HepG2 (cell line): ENCODE data around the gene ETFRF1. TPM values are rescaled to one million over a fixed set of nuclear protein-coding genes. Genes with fewer than 3 reads are reported as not detected.

Experiments used
- ATAC-seq: fragments of 200-7000 bp; cut with Tn5 transposase; 3 replicates; pipeline ENCODE4 v1.9.1; 2020; ENCODE audit warnings: mild to moderate bottlenecking, moderate library complexity
- BruUV-seq: library from RNA; stranded (reverse); fragments of 400-500 nt; replicated peaks from 2 replicates; lab custom pipeline; 2021; lab: Mats Ljungman, UMichigan
- CTCF ChIA-PET: fragments of 300-600 bp; formaldehyde crosslinking; extraction: SDS; loops from one replicate; lab custom pipeline; 2021; ENCODE audit warnings: low total read pairs, inconsistent platforms, low intra/inter-chr PET ratio; lab: Yijun Ruan, JAX
- POLR2A ChIA-PET: fragments of 350-600 bp; sonication (Branson Sonifier 250); formaldehyde crosslinking; loops from one replicate; lab custom pipeline; 2020; ENCODE audit warnings: antibody characterized with exemption, inconsistent platforms; lab: Yijun Ruan, JAX
- DNase-seq: peaks from one replicate; pipeline ENCODE4 v3.0.0-alpha.2; 2015; ENCODE audit warnings: low spot score
- FAIRE-seq: peaks from 3 replicates; lab custom pipeline; 2011; peaks lifted over from hg19 to GRCh38; lab: Jason Lieb, UNC
- H2AFZ ChIP-seq: one replicate; pipeline ENCODE4 v1.6.1; 2011; ENCODE audit warnings: low read length, inconsistent platforms
- H3K27ac ChIP-seq: fragments of 300-600 bp; 3 replicates; pipeline ENCODE4 v1.8.0; 2011; ENCODE audit warnings: mixed run types, mild to moderate bottlenecking, mixed read lengths, low read length, inconsistent platforms; ENCODE audit not compliant: insufficient read depth; ENCODE audit errors: extremely low read length
- H3K27me3 ChIP-seq, 2 experiments: fragments of 200-600 bp in 1 of 2; 2 replicates in 1 of 2; 3 replicates in 1 of 2; pipeline versions ENCODE4 v1.6.0 to v1.8.0; 2011; ENCODE audit warnings: low read length in 2 of 2, mild to moderate bottlenecking in 2 of 2, moderate library complexity in 2 of 2, inconsistent platforms in 1 of 2; ENCODE audit not compliant: insufficient read depth in 2 of 2, control insufficient read depth in 1 of 2
- H3K36me3 ChIP-seq, 2 experiments: fragments of 200-600 bp in 1 of 2; replicated peaks in 1 of 2; 2 replicates in 1 of 2; 3 replicates in 1 of 2; pipeline versions ENCODE4 v1.5.1 to v1.8.0; 2011; ENCODE audit warnings: low read length in 2 of 2, inconsistent platforms in 1 of 2; ENCODE audit not compliant: insufficient read depth in 2 of 2, control insufficient read depth in 1 of 2
- H3K4me1 ChIP-seq: 2 replicates; pipeline ENCODE4 v1.5.1; 2012; ENCODE audit warnings: low read length, inconsistent platforms; ENCODE audit not compliant: insufficient read depth
- H3K4me2 ChIP-seq: 2 replicates; pipeline ENCODE4 v1.6.0; 2011; ENCODE audit warnings: low read depth, low read length, inconsistent platforms
- H3K4me3 ChIP-seq, 3 experiments: fragments of 200-600 bp in 1 of 3; sonication (generic), shearing (Covaris generic) in 1 of 3; replicated peaks in 1 of 3; 2 replicates each; pipeline ENCODE4 v1.5.1; 2011 to 2016; ENCODE audit warnings: low read length in 3 of 3, inconsistent platforms in 2 of 3, low read depth in 2 of 3, mild to moderate bottlenecking in 2 of 3, control low read depth in 1 of 3, mixed read lengths in 1 of 3; ENCODE audit not compliant: insufficient read depth in 1 of 3
- H3K79me2 ChIP-seq: one replicate; pipeline ENCODE4 v1.6.1; 2011; ENCODE audit warnings: low read length, inconsistent platforms; ENCODE audit not compliant: insufficient read depth
- H3K9ac ChIP-seq: 2 replicates; pipeline ENCODE4 v1.6.0; 2011; ENCODE audit warnings: mild to moderate bottlenecking, low read depth, low read length, inconsistent platforms; ENCODE audit not compliant: insufficient read depth
- H3K9me3 ChIP-seq: 2 replicates; pipeline ENCODE4 v1.5.1; 2012; ENCODE audit warnings: mild to moderate bottlenecking, low read length
- H4K20me1 ChIP-seq: 2 replicates; pipeline ENCODE4 v1.6.0; 2011; ENCODE audit warnings: inconsistent platforms, mild to moderate bottlenecking, low read length, moderate library complexity; ENCODE audit not compliant: insufficient read depth
- PHF5A ChIP-seq: IDR thresholded peaks from one replicate; pipeline ENCODE4 v1.6.1; 2018; ENCODE audit warnings: low read depth, missing genetic modification reagents; ENCODE audit not compliant: unreplicated experiment
- SMC3 ChIP-seq: IDR thresholded peaks from 2 replicates; pipeline ENCODE4 v1.6.1; 2011; ENCODE audit warnings: low read length, improper control_type of control experiment
- STAG1 ChIP-seq: sonication (generic); formaldehyde crosslinking; IDR thresholded peaks from 2 replicates; pipeline ENCODE4 v1.4.0; 2020; ENCODE audit warnings: missing genetic modification reagents
- WGBS: methylation state at CpG from one replicate; pipeline ENCODE4 v1.1.6; 2017; ENCODE audit warnings: low lambda C conversion rate; 5-methylcytosine and 5-hydroxymethylcytosine counted together
- in situ Hi-C: cut with HindIII; loops from 2 replicates; pipeline ENCODE4 v1.10.0; 2017; ENCODE audit warnings: low pct_unique_long_range_greater_than_20kb; ENCODE audit not compliant: extremely low pct_ligation_motif_present
- intact Hi-C: fragments of 100-400 bp; cut with micrococcal nuclease; formaldehyde crosslinking; loops from one replicate; pipeline ENCODE4 v1.10.0; 2022; ENCODE audit not compliant: unreplicated experiment
- polyA plus RNA-seq, 8 experiments: library from polyadenylated mRNA; depleted of rRNA in 3 of 8; stranded (reverse) in 7 of 8; unstranded in 1 of 8; fragments of >200 nt; fragmentation: Illumina TruSeq in 4 of 8; extraction: Trizol in 4 of 8; gene quantifications; 2 replicates each; pipeline versions ENCODE4 v1.2.1 to v1.2.3, GENCODE V29; 2011 to 2016; ENCODE audit warnings: low read depth in 4 of 8, missing spikeins in 1 of 8, mixed read lengths in 1 of 8; ENCODE audit not compliant: insufficient read depth in 1 of 8
- total RNA-seq, 5 experiments: library from RNA; depleted of rRNA; stranded (reverse); fragments of >200 nt; fragmentation: Illumina TruSeq; extraction: Trizol; gene quantifications; 2 replicates each; pipeline ENCODE4 v1.2.3, GENCODE V29; 2016; ENCODE audit warnings: low read depth in 1 of 5
- TF ChIP-seq, protein P1 (sequence below): sonication (generic); formaldehyde crosslinking; IDR thresholded peaks from 2 replicates; pipeline ENCODE4 v1.5.0; 2020; ENCODE audit warnings: mild to moderate bottlenecking, missing genetic modification reagents, moderate library complexity
- TF ChIP-seq, protein P2 (sequence below): sonication (generic); formaldehyde crosslinking; IDR thresholded peaks from 2 replicates; pipeline ENCODE4 v1.8.1; 2023; ENCODE audit warnings: missing genetic modification reagents, mild to moderate bottlenecking, borderline replicate concordance

ETFRF1 gene
- total and polyA plus RNA-seq, 2 of the 13 experiments (the other 11 are each of a cell fraction or from before 2014, with no cell fraction given): 6.8 to 7.0 TPM

DNA sequence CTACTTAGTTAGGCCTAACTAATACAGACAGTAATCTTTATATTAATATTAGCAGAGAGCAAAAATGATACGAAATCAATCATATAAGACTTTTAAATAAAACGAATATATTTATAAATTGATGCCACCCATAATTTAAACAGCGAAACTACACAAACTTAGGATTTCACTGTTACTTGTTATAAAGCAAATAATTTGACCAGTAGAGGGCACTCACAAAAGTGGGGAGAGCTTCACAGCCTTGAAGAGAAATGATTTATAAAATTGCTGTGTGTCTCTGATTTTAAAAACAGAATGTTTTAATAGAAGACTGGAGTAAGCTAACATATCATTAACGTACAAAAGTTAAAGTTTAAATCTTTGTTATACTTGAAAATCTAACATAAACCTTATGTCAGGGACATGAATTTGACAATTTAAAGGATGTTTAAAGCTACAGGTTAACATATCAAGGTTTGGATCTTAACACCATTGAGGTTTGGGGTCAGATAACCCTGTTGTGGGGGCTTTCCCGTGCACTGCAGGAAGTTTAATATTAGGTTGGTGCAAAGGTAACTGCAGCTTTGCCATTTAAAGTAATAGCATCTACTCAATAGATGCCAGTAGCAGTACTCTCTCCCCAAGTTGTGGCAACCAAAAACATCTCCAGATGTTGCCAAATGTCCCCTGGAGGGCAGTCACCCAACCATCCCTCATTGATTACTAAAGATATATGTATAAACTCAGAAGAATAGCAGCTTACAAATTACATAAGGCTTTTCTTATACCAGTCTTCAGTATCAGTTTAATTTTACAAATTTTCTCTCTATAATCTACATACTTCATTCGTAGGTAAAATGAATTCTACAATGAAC lies 46.4 kb downstream of the ETFRF1 start:
- no peak overlapping the region for H3K4me2 ChIP-seq
- no peak overlapping the region for H3K9ac ChIP-seq
- POLR2A ChIA-PET: interaction anchor here (0.9 kb wide), 1 partner anchor 10 kb away, joined by 3 read pairs; the partner anchor contains the start of gene KRAS
- in situ Hi-C loops (no loop called here), intact Hi-C loops (loop anchor here (1.0 kb wide), 1 partner anchor 146 kb away; no protein-coding TSS in a partner anchor)
- H3K36me3 ChIP-seq: peaks cover 1 to 13% of the 10 kb centered on the region in 2 experiments; a peak in 4 of 5 replicates
- CTCF ChIA-PET: no interaction called here
- no peak for TF ChIP-seq PHF5A (CRISPR knock-in tag)
- TF ChIP-seq, protein P1, sequence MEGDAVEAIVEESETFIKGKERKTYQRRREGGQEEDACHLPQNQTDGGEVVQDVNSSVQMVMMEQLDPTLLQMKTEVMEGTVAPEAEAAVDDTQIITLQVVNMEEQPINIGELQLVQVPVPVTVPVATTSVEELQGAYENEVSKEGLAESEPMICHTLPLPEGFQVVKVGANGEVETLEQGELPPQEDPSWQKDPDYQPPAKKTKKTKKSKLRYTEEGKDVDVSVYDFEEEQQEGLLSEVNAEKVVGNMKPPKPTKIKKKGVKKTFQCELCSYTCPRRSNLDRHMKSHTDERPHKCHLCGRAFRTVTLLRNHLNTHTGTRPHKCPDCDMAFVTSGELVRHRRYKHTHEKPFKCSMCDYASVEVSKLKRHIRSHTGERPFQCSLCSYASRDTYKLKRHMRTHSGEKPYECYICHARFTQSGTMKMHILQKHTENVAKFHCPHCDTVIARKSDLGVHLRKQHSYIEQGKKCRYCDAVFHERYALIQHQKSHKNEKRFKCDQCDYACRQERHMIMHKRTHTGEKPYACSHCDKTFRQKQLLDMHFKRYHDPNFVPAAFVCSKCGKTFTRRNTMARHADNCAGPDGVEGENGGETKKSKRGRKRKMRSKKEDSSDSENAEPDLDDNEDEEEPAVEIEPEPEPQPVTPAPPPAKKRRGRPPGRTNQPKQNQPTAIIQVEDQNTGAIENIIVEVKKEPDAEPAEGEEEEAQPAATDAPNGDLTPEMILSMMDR (CRISPR knock-in tag): peak; percentile 51
- TF ChIP-seq, protein P2, sequence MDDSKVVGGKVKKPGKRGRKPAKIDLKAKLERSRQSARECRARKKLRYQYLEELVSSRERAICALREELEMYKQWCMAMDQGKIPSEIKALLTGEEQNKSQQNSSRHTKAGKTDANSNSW (CRISPR knock-in tag): no peak
- peak; percentile 63 for TF ChIP-seq SMC3
- peak; percentile 51 for TF ChIP-seq STAG1 (CRISPR knock-in tag)
- H3K79me2 ChIP-seq: no peaks in the 10 kb centered on the region
- H3K4me1 ChIP-seq: no peaks in the 10 kb centered on the region
- FAIRE-seq (no peak), ATAC-seq (no peak), DNase-seq (peak; percentile 24)
- no peaks in the 10 kb centered on the region for H4K20me1 ChIP-seq
- H3K27me3 ChIP-seq: no peaks in the 10 kb centered on the region
- 47% methylated on average over 6 of the region's 6 CpGs for WGBS
- no TSS peak for BruUV-seq
- H3K27ac ChIP-seq: no peak overlapping the region
- H2AFZ ChIP-seq: no peak overlapping the region
- H3K9me3 ChIP-seq: no peaks in the 10 kb centered on the region
- H3K4me3 ChIP-seq: no peak overlapping the region
